IMR-90 (cell line): ENCODE data around the gene OTUD7B.

Experiments
- BHLHE40 ChIP-seq: fragments of 150-350 bp; IDR thresholded peaks from 2 replicates; pipeline ENCODE4 v1.6.1; 2016; ENCODE audit warnings: mild to moderate bottlenecking, low read depth, low read length
- CEBPB ChIP-seq: IDR thresholded peaks from 2 replicates; pipeline ENCODE4 v1.6.1; 2012; ENCODE audit warnings: low read depth, low read length, improper control_type of control experiment
- CHD1 ChIP-seq: IDR thresholded peaks from 2 replicates; pipeline ENCODE4 v1.6.1; 2012; ENCODE audit warnings: low read depth, low read length, improper control_type of control experiment
- CTCF ChIP-seq: conservative IDR thresholded peaks from 2 replicates; pipeline ENCODE4 v1.5.1; 2012; ENCODE audit warnings: mild to moderate bottlenecking, low read depth, low read length, improper control_type of control experiment
- MAFK ChIP-seq: IDR thresholded peaks from 2 replicates; pipeline ENCODE4 v1.6.1; 2012; ENCODE audit warnings: low read depth, low read length, improper control_type of control experiment
- MAZ ChIP-seq: IDR thresholded peaks from 2 replicates; pipeline ENCODE4 v1.6.1; 2012; ENCODE audit warnings: low read depth, mild to moderate bottlenecking, low read length, improper control_type of control experiment, moderate library complexity, borderline replicate concordance
- MXI1 ChIP-seq: IDR thresholded peaks from 2 replicates; pipeline ENCODE4 v1.6.1; 2012; ENCODE audit warnings: low read depth, mild to moderate bottlenecking, low read length, moderate library complexity, borderline replicate concordance
- NFE2L2 ChIP-seq: fragments of 150-350 bp; IDR thresholded peaks from 2 replicates; pipeline ENCODE4 v1.6.1; 2016; ENCODE audit warnings: low read depth, mild to moderate bottlenecking, low read length
- POLR2A ChIP-seq: IDR thresholded peaks from 2 replicates; pipeline ENCODE4 v1.6.1; 2012; ENCODE audit warnings: mild to moderate bottlenecking, low read depth, low read length
- RAD21 ChIP-seq: IDR thresholded peaks from 2 replicates; pipeline ENCODE4 v1.6.1; 2012; ENCODE audit warnings: low read length, improper control_type of control experiment
- RCOR1 ChIP-seq: IDR thresholded peaks from 2 replicates; pipeline ENCODE4 v1.6.1; 2012; ENCODE audit warnings: mild to moderate bottlenecking, low read length, improper control_type of control experiment; ENCODE audit not compliant: insufficient replicate concordance
- RFX5 ChIP-seq: IDR thresholded peaks from 2 replicates; pipeline ENCODE4 v1.8.0; 2012; ENCODE audit warnings: low read depth, mild to moderate bottlenecking, low read length, moderate library complexity
- SMC3 ChIP-seq: fragments of 150-350 bp; IDR thresholded peaks from 2 replicates; pipeline ENCODE4 v1.6.1; 2016; ENCODE audit warnings: low read depth, mild to moderate bottlenecking, antibody characterized with exemption, low read length, moderate library complexity
- USF2 ChIP-seq: fragments of 150-350 bp; IDR thresholded peaks from 2 replicates; pipeline ENCODE4 v1.6.1; 2017; ENCODE audit warnings: mild to moderate bottlenecking, antibody characterized with exemption, low read length, low read depth

DNA sequence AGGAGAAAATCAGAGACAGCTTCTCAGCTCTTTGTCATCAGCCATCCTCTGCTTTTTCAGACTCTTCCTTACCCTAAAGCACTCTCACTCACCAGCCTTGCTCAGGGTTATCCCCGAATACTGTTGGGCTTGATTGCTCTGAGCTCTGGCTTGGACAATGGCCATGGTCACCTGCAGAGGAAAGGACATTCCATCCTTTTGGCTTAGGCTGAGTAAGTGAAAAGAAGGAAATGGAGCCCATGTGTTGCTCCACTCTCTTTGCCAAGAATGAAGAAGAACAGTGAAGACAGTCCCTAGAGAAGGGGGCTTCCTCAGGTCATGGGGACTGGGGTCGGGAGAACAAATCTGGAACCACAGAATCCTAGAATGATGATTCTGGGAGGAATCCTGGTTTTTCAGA is 76.2 kb downstream of the OTUD7B start:
- no peak for TF ChIP-seq SMC3
- TF ChIP-seq CHD1: no peak
- no peak for TF ChIP-seq CTCF
- no peak for TF ChIP-seq NFE2L2
- TF ChIP-seq POLR2A: no peak
- TF ChIP-seq RCOR1: no peak
- no peak for TF ChIP-seq MAZ
- TF ChIP-seq RFX5: no peak
- no peak for TF ChIP-seq RAD21
- TF ChIP-seq CEBPB: no peak
- TF ChIP-seq MXI1: no peak
- TF ChIP-seq USF2: no peak
- TF ChIP-seq MAFK: no peak
- no peak for TF ChIP-seq BHLHE40
